SK-N-MC (cell line): ENCODE measurements around the gene LINC01488.

Experiments used
- EZH2 ChIP-seq: fragments of 200-600 bp; sonication (generic); IDR thresholded peaks from one replicate; pipeline ENCODE4 v1.6.1; 2017; ENCODE audit warnings: antibody characterized with exemption
- FOXP2 ChIP-seq: optimal IDR thresholded peaks from 2 replicates; pipeline ENCODE3; 2011; ENCODE audit warnings: mild to moderate bottlenecking, moderate library complexity; ENCODE audit not compliant: insufficient read depth; ENCODE audit errors: extremely low read length, control extremely low read depth
- POLR2AphosphoS5 ChIP-seq: IDR thresholded peaks from 2 replicates; pipeline ENCODE4 v1.6.1; 2012; ENCODE audit warnings: mild to moderate bottlenecking, low read depth, low read length, borderline replicate concordance

DNA sequence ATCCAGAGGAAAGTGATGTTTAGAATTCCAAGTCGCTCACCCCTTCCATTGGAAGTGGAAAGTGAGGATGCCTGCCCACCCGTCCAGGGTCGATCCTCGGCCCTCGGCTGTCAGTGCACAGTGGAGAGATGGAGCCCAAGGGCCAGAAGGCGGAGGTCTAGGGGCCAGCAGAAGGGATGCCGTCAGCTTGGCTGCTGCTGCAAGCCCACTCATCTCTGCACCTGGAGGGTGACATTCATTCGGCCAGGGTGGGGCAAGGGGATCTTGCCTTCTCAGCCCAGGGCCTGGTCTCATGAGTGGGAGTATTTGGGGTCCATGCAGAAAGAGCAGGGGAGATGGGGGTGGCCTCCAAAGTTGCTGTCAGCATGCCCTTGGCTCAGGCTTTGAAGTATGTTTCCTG is 30.7 kb downstream of the LINC01488 start:
- TF ChIP-seq EZH2 (no peak), POLR2AphosphoS5 (no peak), FOXP2 (no peak)
